ENCODE measurements around the gene C5orf58. TPM values are rescaled to one million over a fixed set of nuclear protein-coding genes. Genes with fewer than 3 reads are reported as not detected.

Gene C5orf58
- total and polyA plus RNA-seq, 7 donors, result not detected

DNA sequence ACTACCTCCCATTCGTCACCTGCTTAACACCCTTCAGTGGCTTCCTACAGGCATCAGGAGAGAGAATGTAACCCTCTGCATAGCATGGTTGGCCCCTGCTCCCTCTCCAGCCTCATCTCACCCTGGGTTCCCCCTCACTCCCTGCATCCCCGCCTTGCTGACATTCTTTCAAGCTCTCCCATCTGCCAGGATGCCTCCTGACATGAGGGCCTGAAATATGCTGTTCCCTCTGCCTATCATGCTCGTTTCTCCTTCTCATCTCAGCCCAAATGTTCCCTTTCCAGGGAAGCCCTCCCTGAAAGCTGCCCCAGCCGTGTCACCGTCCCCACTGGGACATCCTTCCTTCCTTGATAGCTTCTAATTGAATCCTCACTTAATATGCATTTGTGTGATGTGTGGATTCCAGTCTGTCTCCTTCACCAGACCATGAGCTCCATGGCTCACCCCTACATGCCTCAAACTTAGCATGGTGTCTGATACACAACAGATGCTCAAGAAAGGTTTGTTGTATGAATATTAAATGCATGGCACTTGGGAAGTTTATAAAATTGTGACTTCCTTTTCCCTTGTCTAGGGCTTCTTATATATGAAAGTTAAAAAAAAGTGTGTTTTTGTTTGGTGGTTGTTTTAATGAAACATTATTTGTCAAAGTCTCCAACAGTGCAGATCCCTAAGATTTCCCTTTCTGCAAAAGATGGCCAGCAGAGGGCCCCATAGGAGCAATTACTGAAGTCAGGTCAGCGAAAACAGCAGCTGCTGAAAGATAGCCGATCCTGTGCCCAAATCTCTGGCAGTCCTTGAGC is 7.3 kb upstream of the C5orf58 start:
- H3K9me3 ChIP-seq, result no peaks in the 10 kb centered on the region
- TF ChIP-seq POLR2A (IDR thresholded peaks at IDR 0.05), result no peak
- TF ChIP-seq, protein P1, sequence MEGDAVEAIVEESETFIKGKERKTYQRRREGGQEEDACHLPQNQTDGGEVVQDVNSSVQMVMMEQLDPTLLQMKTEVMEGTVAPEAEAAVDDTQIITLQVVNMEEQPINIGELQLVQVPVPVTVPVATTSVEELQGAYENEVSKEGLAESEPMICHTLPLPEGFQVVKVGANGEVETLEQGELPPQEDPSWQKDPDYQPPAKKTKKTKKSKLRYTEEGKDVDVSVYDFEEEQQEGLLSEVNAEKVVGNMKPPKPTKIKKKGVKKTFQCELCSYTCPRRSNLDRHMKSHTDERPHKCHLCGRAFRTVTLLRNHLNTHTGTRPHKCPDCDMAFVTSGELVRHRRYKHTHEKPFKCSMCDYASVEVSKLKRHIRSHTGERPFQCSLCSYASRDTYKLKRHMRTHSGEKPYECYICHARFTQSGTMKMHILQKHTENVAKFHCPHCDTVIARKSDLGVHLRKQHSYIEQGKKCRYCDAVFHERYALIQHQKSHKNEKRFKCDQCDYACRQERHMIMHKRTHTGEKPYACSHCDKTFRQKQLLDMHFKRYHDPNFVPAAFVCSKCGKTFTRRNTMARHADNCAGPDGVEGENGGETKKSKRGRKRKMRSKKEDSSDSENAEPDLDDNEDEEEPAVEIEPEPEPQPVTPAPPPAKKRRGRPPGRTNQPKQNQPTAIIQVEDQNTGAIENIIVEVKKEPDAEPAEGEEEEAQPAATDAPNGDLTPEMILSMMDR (IDR thresholded peaks at IDR 0.05), result peak; percentile 34 to 73 (median 63)
- intact Hi-C loops (cut with DNase I), result loop anchor here (1.0 kb wide), 1 partner anchor 195 kb away; no protein-coding TSS in a partner anchor
- no peaks in the 10 kb centered on the region for H3K27me3 ChIP-seq
- no peaks in the 10 kb centered on the region for H3K36me3 ChIP-seq
- peaks cover 0 to 26% (median 8%) of the 10 kb centered on the region in 4 donors for H3K4me1 ChIP-seq
- DNase-seq, result peak; percentile 86
- no peak overlapping the region for H3K27ac ChIP-seq
- whole genome bisulfite sequencing, 2 donors, result 51 to 63% methylated on average over 7 of the region's 7 CpGs
- H3K4me3 ChIP-seq, result no peak overlapping the region

DNA sequence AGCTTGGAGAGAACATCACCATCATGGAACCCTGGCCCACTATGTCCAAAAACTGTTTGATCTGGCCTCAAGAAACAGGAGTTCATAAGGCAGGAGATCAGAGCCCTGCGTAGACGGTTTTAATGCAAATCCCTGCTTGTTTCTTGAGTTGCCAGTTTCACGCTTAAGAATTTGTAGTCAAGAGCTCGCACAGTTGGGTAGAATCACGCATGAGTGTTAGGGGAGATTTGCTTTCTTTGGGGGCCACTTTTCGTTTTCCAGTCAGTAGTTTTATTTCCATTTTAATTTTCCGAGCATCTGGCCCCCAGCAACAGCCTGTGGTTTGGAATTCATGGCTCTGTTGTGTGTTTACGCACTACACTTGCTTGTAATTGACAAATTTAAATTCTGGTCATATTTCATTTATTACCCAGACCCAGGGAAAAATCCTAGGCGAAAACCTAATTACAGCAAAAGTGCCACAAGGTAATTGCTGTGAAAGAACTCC is 6.6 kb upstream of the C5orf58 start:
- H3K27ac ChIP-seq, result peak overlapping the region in 1 of 4 donors; percentile 37
- peaks cover 0 to 23% (median 7%) of the 10 kb centered on the region in 4 donors for H3K4me1 ChIP-seq
- no peaks in the 10 kb centered on the region for H3K9me3 ChIP-seq
- intact Hi-C loops (cut with DNase I), result loop anchor here (1.0 kb wide), 1 partner anchor 194 kb away; no protein-coding TSS in a partner anchor
- no peaks in the 10 kb centered on the region for H3K36me3 ChIP-seq
- H3K27me3 ChIP-seq, result no peaks in the 10 kb centered on the region
- 75 to 87% methylated on average over 9 of the region's 9 CpGs for WGBS, 2 donors
- TF ChIP-seq, protein P1 (IDR thresholded peaks at IDR 0.05), result no peak
- no peak for TF ChIP-seq POLR2A (IDR thresholded peaks at IDR 0.05)
- TF ChIP-seq POLR2AphosphoS5 (IDR thresholded peaks at IDR 0.05), result no peak
- TF ChIP-seq EP300 (IDR thresholded peaks at IDR 0.05), result no peak
- DNase-seq, result no peak
- H3K4me3 ChIP-seq, result no peak overlapping the region

DNA sequence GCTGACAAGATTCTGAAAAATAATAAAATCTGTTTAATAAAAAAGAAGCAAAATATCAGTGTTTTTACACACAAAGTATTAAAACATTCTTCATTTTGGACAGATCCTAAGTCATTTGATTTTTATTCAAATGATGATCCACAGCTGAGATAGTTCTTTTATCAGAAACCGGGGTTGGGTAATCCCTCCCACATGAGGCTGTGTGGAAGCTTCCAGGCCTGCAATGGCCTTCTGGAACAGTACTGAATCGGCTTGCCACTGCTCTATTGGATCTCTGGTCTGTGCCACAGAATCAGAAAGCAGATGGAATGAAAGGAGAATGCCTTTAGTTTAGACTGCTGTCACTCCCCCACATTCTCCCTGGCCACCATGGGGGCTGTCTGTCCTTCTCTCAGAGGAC is 6.1 kb upstream of the C5orf58 start:
- DNase-seq, result peak; percentile 68
- Histone ChIP-seq H3K9me3 (no peaks in the 10 kb centered on the region), H3K36me3 (no peaks in the 10 kb centered on the region), H3K27ac (peak overlapping the region in 3 of 4 donors; percentile 17 to 37 (median 33)), H3K4me1 (peaks cover 0 to 19% (median 5%) of the 10 kb centered on the region in 4 donors), H3K4me3 (no peak overlapping the region), H3K27me3 (no peaks in the 10 kb centered on the region)
- intact Hi-C loops (cut with DNase I), result loop anchor here (1.0 kb wide), 1 partner anchor 194 kb away; no protein-coding TSS in a partner anchor
- WGBS, 2 donors, result 47 to 71% methylated on average over 2 of the region's 2 CpGs
- TF ChIP-seq EP300 (IDR thresholded peaks at IDR 0.05) (no peak), POLR2AphosphoS5 (IDR thresholded peaks at IDR 0.05) (no peak), POLR2A (IDR thresholded peaks at IDR 0.05) (no peak)
- TF ChIP-seq, protein P1 (IDR thresholded peaks at IDR 0.05), result no peak

DNA sequence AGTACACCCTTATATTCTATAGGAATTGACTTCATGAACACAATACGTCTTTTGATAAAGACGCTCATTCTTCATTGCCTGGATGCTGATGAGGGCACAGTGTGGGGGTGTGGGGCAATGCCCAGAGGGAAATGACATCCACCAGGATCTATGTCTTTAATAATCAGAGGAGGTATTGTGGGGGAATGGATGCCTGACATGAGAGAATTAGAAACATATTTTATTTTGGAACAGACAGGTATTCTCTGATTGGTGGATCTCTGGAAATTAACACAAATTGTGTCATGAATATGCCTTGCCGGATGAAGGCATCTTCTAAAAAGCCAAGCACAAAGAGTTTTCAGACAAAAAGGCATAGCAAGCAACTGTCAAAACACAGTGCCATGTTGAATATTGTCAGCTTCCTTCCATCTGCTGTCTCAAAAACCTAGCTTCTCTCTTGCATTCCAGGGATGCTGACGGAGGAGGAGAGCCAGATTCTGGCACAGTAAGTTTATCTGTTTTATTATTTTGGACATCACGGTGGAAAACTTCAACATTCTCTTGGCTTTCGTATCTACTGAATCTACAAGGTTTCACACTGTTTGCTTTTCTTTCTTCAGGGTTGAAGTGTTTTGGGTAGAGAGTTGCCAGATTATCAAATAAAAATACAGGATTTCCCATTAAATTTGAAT is 3.9 kb upstream of the C5orf58 start:
- TF ChIP-seq EP300 (IDR thresholded peaks at IDR 0.05), result no peak
- TF ChIP-seq POLR2A (IDR thresholded peaks at IDR 0.05), result no peak
- TF ChIP-seq POLR2AphosphoS5 (IDR thresholded peaks at IDR 0.05), result no peak
- TF ChIP-seq, protein P1 (IDR thresholded peaks at IDR 0.05), result no peak
- peaks cover 0 to 19% (median 3%) of the 10 kb centered on the region in 4 donors for H3K4me1 ChIP-seq
- H3K36me3 ChIP-seq, result no peaks in the 10 kb centered on the region
- no peaks in the 10 kb centered on the region for H3K9me3 ChIP-seq
- H3K4me3 ChIP-seq, result no peak overlapping the region
- peak overlapping the region in 1 of 4 donors; percentile 46 for H3K27ac ChIP-seq
- DNase-seq, result no peak
- intact Hi-C loops (cut with DNase I), result no loop called here
- WGBS, 2 donors, result 80 to 81% methylated on average over 6 of the region's 6 CpGs
- no peaks in the 10 kb centered on the region for H3K27me3 ChIP-seq
